ENCODE data around the gene SIRPD. TPM values are rescaled to one million over a fixed set of nuclear protein-coding genes. Genes with fewer than 3 reads are reported as not detected.
"Not testable (repeated sequence)": the region's sequence is repeated elsewhere in the genome, so short reads cannot be mapped to it uniquely, and the experiment has no call there.

The SIRPD gene
- total RNA-seq, result 0.42 TPM

DNA sequence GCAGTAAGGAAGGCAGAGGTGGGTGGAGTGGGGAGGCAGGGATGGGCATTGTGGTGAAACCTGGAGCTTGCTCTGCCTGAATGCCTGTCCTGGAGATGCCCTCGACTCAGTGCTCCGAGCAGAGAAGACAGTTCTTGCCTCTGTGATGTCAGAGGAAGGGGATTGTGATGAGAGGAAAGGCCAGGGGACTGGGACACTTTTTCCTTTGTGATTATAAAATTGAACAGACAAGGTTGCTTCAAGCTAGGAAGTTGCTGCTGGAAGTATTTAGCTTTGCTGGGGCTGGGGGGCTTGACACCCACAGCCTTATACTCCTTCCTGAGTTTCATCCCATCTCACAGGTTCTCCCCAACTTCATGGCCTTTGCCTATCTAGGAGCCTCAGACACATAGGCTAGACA, at the start of gene SIRPD:
SIRPD (minus strand) TSS at position 101 of the 400 bp plus-strand sequence; CDS start at position 49, 52 bp downstream.
- Histone ChIP-seq H3K4me1 (ENCODE audit: insufficient read depth, low read length) (peaks cover 6% of the 10 kb centered on the region), H3K9me3 (ENCODE audit: low read depth, low read length) (peaks cover 8% of the 10 kb centered on the region), H3K4me3 (ENCODE audit: low read length) (no peak within 1 kb of the TSS), H3K27me3 (ENCODE audit: insufficient read depth, low read length) (no peaks in the 10 kb centered on the region)

DNA sequence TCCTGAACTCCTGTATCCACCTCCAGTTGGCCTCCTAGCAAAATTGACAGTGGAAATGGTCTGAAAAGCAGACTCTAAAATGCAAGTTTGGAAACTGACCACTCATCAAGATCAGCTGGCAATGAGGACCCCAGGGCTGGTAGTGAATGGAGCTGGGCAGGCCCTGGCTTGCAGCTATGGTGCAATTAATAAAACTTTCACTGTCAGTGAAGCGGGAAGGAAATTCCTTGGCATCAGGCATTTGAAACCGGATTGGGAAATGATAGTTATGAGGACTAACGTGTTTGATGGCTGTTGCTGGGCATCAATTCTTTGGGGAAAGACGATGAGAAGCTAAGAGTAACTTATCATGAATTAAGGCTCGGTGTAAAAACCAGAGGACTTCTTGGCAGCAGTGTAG, 43.2 kb upstream of the SIRPD start:
- Histone ChIP-seq H3K4me1 (ENCODE audit: insufficient read depth, low read length) (no peaks in the 10 kb centered on the region), H3K4me3 (ENCODE audit: low read length) (no peak overlapping the region), H3K9me3 (ENCODE audit: low read depth, low read length) (no peaks in the 10 kb centered on the region), H3K27me3 (ENCODE audit: insufficient read depth, low read length) (no peaks in the 10 kb centered on the region)

DNA sequence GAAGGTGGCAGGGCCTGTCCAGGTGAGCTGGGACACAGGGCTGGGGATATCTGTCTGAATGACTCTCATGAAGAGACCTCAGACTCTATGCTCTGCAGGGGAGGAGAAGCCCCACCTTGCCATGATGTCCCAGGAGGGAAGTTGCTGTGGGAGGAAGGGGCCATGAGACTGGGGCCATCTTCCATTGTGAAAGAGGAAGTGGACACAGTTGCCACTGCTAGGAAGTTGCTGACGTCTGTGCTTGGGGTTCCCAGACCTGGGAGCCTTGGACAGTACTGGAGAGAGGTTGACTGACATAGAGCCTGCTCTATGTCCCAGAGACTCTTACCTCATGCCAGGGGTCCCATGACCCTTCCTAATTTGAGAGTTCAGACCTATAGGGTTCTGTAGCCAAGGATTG, 37.8 kb upstream of the SIRPD start:
- no peaks in the 10 kb centered on the region for H3K9me3 ChIP-seq (ENCODE audit: low read depth, low read length)
- H3K27me3 ChIP-seq (ENCODE audit: insufficient read depth, low read length), result no peaks in the 10 kb centered on the region
- no peak overlapping the region for H3K4me3 ChIP-seq (ENCODE audit: low read length)
- no peaks in the 10 kb centered on the region for H3K4me1 ChIP-seq (ENCODE audit: insufficient read depth, low read length)

DNA sequence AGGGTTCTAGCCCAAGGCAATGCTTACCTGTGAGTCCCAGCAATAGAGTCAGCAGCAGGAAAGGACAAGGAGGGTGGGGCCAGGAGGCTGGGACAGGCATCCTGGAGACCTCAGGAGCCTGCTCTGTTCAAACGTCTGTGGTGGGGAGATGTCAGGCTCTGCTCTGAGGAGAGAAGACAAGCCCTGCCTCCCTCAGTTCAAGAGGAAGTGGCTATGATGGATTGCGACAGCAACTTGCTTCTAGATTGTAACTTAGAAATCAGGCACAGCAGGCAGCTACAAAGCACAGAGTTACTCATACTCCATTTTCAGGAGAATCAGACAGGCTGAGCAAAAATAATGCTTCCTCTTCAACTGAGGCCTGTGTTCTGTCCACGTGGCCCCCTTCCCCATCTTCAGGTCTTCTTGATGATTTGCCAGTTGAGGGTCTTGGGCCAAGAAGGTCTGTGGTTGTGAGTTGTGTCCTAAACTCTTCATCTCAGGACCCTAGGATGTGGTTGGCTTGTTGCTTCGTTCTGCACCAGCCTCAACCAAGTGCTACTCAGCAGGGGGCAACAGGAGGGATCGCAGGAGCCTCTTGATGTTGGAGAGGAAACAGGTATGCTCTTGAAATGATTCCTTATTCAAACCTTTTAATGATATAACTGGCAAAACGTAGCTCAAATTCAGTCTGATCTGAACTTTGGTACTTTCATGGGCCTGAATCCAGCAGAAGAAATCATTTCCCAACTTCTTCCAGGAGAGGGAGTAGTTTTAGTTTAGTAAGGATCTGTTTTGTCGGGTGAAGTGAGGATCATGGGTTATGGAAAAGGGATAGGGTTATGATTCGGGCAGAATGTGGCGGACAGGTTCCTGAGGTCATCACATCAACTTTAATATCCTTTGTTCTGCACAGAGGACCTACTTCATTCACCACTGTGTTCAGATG, 31.3 kb upstream of the SIRPD start:
- Histone ChIP-seq H3K4me3 (ENCODE audit: low read length) (no peak overlapping the region), H3K9me3 (ENCODE audit: low read depth, low read length) (no peaks in the 10 kb centered on the region), H3K4me1 (ENCODE audit: insufficient read depth, low read length) (no peaks in the 10 kb centered on the region)

DNA sequence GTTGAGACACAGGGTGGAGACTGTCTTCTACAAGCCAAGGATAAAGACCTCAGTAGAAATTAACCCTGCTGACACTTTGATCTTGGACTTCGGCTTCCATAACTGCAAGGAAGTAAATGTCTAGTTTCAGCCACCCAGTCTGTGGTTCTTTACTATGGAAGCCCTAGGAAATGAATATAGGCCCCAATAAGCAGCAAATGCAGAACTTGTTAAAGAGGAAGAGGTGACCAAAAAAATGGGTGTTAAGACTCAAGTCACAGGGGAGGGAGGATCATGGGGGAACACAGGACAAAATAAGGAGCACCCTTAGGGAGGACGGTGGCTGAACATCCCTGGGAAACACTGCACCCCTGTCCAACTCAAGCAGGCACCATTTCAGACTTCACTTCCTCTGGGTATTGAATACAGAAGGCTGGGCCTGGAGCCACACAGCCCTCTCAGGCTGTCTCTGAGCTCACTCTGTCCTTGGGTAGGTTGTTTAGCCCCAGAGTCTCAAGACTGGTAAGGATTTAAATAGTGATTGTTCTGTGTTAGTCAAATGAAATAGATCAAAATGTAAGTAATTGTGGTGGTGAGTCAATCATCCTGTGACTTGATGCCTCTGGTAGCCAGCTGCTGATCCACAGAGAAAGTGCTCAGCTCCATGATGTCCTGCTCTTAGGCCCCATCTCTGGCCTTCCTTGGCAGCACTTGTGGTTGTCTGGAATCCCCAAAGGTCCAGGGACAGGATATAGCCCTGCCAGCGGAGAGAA, 30.5 kb upstream of the SIRPD start:
- no peak overlapping the region for H3K4me3 ChIP-seq (ENCODE audit: low read length)
- H3K4me1 ChIP-seq (ENCODE audit: insufficient read depth, low read length), result no peaks in the 10 kb centered on the region
- H3K27me3 ChIP-seq (ENCODE audit: insufficient read depth, low read length), result no peaks in the 10 kb centered on the region
- no peaks in the 10 kb centered on the region for H3K9me3 ChIP-seq (ENCODE audit: low read depth, low read length)

More for the DNA sequence above, 31.3 kb upstream of the SIRPD start:
- H3K27me3 ChIP-seq (ENCODE audit: insufficient read depth, low read length), result no peaks in the 10 kb centered on the region

DNA sequence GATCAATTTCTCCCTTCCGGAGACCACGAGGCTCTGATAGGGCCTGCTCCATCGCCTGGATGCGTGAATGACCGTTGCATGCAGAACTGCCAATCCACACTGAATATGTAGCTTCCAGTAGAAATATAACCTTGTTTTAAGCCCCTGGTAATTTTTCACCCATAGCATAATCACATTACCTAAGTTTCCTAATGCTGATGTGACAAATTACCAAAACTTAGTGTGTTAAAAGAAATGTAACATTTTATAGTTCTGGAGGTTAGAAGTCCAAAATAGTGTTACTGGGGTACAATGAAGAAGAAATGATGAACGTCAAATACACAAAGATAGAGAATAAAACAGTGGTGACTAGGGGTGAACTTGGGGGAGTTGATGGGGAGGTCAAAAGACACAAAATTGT, 22.0 kb upstream of the SIRPD start:
- Histone ChIP-seq H3K4me1 (ENCODE audit: insufficient read depth, low read length) (peaks cover 21% of the 10 kb centered on the region), H3K4me3 (ENCODE audit: low read length) (no peak overlapping the region), H3K27me3 (ENCODE audit: insufficient read depth, low read length) (no peaks in the 10 kb centered on the region), H3K9me3 (ENCODE audit: low read depth, low read length) (no peaks in the 10 kb centered on the region)

DNA sequence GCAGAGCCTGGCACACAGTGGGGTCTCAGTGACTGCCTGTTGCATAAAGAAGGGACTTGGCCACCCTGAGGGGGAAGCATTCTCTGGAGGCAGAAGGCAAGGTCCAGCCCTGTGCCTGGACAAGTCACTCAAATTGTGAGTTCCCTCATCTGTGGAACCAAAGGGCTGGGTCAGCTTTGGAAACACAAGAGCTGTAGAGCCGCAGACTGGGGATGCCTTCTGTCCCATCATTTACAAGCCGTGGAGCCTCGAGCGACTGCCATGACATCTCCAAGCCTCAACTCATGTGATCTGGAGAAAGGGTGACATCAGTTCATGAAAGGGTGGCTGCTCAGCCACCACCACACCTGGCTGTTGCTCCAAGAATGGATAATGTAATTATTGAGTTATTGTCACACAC, 20.4 kb upstream of the SIRPD start:
- peaks cover 21% of the 10 kb centered on the region for H3K4me1 ChIP-seq (ENCODE audit: insufficient read depth, low read length)
- H3K4me3 ChIP-seq (ENCODE audit: low read length), result no peak overlapping the region
- H3K27me3 ChIP-seq (ENCODE audit: insufficient read depth, low read length), result no peaks in the 10 kb centered on the region
- no peaks in the 10 kb centered on the region for H3K9me3 ChIP-seq (ENCODE audit: low read depth, low read length)

DNA sequence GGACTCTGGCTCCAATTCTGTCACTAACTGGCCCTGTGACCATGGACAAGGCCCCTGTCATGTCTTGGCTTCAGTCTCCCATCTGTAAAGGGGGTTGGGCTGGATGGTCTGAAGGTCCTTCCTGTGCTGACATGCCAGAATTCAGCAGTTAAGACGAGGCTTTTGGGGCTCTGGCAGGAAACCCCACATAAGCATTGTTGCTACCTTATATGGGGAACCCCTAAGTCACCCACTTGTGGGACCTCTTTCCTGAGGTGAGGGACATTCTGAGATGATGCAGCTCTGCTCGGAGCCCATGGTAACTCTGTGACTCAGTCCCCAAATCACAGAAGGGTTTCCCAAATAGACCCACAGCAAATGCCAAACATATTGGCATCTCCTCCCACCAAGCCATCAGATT, 19.8 kb upstream of the SIRPD start:
- not testable (repeated sequence) for H3K4me3 ChIP-seq (ENCODE audit: low read length); H3K9me3 ChIP-seq (ENCODE audit: low read depth, low read length); H3K27me3 ChIP-seq (ENCODE audit: insufficient read depth, low read length)
- peaks cover 21% of the 10 kb centered on the region for H3K4me1 ChIP-seq (ENCODE audit: insufficient read depth, low read length)

DNA sequence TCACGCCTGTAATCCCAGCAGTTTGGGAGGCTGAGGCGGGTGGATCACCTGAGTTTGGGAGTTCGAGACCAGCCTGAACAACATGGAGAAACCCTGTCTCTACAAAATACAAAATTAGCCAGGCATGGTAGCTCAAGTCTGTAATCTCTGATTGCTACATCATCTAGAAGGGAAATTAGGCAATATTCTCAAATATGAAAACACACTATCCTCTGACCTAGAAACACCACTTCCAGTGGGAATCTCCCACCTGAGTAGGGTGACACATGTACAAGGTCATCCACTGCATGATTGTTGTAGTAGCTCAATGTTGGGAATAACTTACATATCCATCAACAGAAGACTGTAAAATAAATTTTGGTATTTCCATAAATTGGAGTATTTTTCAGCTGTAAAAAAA, 19.1 kb upstream of the SIRPD start:
- peaks cover 21% of the 10 kb centered on the region for H3K4me1 ChIP-seq (ENCODE audit: insufficient read depth, low read length)
- no peaks in the 10 kb centered on the region for H3K27me3 ChIP-seq (ENCODE audit: insufficient read depth, low read length)
- no peak overlapping the region for H3K4me3 ChIP-seq (ENCODE audit: low read length)
- H3K9me3 ChIP-seq (ENCODE audit: low read depth, low read length), result no peaks in the 10 kb centered on the region

DNA sequence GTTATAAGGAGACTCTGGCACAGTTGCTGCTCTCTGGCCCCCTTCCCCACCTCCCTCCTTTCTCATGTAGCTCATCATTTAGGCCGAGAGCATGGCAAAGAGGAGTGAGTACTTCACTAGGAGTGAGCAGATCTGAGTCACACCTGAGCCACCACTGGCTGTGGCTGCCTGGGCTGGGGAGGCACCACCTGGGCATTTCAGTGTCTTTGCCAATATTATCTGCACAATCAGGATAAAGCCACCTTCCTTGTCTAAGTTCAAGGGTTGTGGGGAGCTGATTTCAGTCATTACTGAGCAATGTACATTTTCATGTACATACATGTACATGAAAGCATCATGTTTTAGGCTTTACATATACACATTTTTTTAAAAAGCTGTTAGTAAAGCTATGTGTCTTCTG, 18.5 kb upstream of the SIRPD start:
- not testable (repeated sequence) for H3K4me3 ChIP-seq (ENCODE audit: low read length); H3K9me3 ChIP-seq (ENCODE audit: low read depth, low read length); H3K27me3 ChIP-seq (ENCODE audit: insufficient read depth, low read length)
- H3K4me1 ChIP-seq (ENCODE audit: insufficient read depth, low read length), result peaks cover 22% of the 10 kb centered on the region

DNA sequence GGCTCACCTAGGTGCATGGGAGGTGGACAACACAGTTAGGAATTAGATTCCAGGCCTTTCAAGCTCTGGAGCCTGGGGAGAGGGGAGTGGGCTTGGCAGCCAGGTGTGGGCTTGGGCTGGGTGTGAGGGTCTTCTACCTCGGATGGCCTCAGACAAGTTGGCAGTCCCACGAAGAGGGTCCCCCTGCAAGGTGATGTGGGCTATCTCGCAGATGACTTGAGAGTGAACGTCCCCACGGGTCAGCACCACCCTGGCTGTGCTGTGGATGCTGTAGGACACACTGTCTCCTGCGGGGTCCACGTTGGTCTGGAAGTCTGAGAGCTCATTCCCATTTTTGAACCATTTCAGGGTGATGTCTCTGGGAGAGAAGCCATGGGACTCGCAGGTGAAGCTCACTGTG, 14.1 kb upstream of the SIRPD start:
- peaks cover 46% of the 10 kb centered on the region for H3K4me1 ChIP-seq (ENCODE audit: insufficient read depth, low read length)
- not testable (repeated sequence) for H3K27me3 ChIP-seq (ENCODE audit: insufficient read depth, low read length); H3K9me3 ChIP-seq (ENCODE audit: low read depth, low read length); H3K4me3 ChIP-seq (ENCODE audit: low read length)

DNA sequence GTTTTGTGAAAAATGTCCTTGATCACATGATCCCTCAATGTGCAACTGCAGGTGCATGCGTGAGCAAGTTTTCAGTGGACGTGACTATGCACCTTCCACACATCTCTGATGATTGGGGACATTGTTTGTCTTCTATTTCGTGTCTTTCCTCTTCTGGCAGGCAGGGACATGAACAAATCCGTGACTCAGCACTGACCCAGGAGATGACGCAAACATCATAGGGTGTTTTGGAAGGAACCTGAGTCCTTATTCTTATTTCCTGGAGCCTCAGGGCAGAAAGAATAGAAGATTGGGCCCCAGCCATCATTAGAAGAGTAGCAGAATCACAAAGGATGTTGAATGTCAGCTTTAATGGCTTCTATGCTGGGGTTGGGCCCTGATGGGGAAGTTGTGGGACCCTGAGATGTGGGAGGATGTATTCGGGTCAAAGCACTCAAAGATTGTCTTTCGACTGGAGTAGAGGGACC, 11.9 kb upstream of the SIRPD start:
- Histone ChIP-seq H3K9me3 (ENCODE audit: low read depth, low read length) (no peaks in the 10 kb centered on the region), H3K4me1 (ENCODE audit: insufficient read depth, low read length) (peaks cover 47% of the 10 kb centered on the region), H3K4me3 (ENCODE audit: low read length) (no peak overlapping the region), H3K27me3 (ENCODE audit: insufficient read depth, low read length) (no peaks in the 10 kb centered on the region)

DNA sequence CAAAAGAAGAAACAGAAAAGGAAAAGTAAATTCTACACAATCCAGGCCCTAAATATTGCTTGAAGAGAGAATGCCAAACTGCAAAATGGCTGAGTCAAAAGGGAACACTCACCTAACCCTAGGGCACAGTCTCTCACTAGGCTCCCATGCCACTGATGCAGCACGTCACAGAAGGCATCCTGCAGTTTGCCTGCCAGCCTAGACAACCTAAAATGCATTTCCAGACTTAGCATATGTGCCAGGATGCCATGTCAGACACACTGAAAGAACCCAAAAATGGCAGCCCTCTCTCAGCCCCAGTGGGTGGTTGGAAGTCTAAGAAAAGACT, 10.6 kb upstream of the SIRPD start:
- no peak overlapping the region for H3K4me3 ChIP-seq (ENCODE audit: low read length)
- H3K27me3 ChIP-seq (ENCODE audit: insufficient read depth, low read length), result no peaks in the 10 kb centered on the region
- H3K4me1 ChIP-seq (ENCODE audit: insufficient read depth, low read length), result peaks cover 58% of the 10 kb centered on the region
- H3K9me3 ChIP-seq (ENCODE audit: low read depth, low read length), result no peaks in the 10 kb centered on the region

DNA sequence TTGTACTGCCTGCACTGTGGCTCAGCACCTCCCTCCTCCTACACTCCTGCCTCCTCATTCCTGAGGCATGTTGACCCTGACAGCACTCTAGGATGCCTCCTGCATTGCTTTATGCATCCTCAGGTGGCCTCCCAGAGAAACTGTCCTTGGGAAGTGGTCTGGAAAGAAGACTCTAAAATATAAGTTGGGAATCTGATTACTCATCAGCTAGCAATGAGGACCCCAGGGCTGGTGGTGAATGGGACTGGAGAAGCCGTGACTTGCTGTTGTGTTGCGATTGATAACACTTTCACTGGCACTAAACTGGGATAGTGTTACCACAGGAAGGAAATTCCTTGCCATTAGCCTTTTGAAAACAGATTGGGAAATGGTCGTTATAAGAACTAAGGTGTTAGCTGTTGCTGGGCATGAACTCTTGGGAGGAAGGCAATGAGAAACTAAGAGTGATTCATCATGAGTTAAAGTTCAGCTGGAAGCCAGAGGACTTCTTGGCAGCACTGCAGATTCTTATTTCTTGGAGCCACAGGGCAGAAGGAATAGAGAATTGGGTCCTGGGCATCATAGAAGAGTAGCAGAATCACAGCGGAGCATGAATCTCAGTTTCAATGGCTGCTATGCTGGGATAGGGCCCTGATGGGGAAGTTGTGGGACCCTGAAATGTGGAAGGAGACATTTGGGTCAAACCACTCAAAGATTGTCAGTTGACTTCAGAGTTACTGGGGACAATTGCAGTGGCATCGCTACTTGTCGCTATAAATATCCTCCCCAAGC, 10.1 kb upstream of the SIRPD start:
- no peak overlapping the region for H3K4me3 ChIP-seq (ENCODE audit: low read length)
- H3K4me1 ChIP-seq (ENCODE audit: insufficient read depth, low read length), result peaks cover 63% of the 10 kb centered on the region
- H3K27me3 ChIP-seq (ENCODE audit: insufficient read depth, low read length), result no peaks in the 10 kb centered on the region

DNA sequence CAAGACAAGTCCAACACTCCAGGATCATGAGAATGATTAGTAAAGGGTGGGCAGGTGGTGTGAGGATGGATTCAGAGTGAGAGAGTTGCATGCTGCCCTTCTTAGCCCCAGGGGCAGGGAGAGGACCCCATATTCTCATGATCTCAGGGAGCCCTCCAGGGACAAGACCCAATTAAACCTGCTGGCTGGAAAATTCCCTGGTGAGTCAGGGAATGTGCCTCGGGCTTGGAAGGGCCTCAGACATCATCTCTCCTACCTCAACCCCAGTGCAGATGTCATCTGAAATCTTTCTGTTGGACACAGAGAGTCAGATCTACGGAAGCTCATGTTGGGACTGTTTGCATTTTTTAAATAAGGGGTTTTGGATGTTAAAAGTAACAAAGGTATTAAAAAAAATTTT, 9.2 kb upstream of the SIRPD start:
- Histone ChIP-seq H3K9me3 (ENCODE audit: low read depth, low read length) (no peaks in the 10 kb centered on the region), H3K4me3 (ENCODE audit: low read length) (no peak overlapping the region), H3K27me3 (ENCODE audit: insufficient read depth, low read length) (no peaks in the 10 kb centered on the region), H3K4me1 (ENCODE audit: insufficient read depth, low read length) (peaks cover 69% of the 10 kb centered on the region)

More for the DNA sequence above, 10.1 kb upstream of the SIRPD start:
- no peaks in the 10 kb centered on the region for H3K9me3 ChIP-seq (ENCODE audit: low read depth, low read length)

Measured in mononuclear cell (primary cell).